Dendritic cell treated with granulocyte-macrophage colony-stimulating factor and Interleukin-4, amounts not matched to agents 40 ng/mL and 50 ng/mL, for 4 days (primary cell): ENCODE results near the gene TKTL1.
"Not testable (repeated sequence)": the region's sequence is repeated elsewhere in the genome, so short reads cannot be mapped to it uniquely, and the experiment has no call there.

Source experiments
- H3K27ac Mint-ChIP-seq: one replicate; pipeline ENCODE4 v1.8.0; 2022; ENCODE audit warnings: mild to moderate bottlenecking, mixed read lengths
- H3K27me3 Mint-ChIP-seq: one replicate; pipeline ENCODE4 v1.8.0; 2022; ENCODE audit warnings: mild to moderate bottlenecking, mixed read lengths
- H3K36me3 Mint-ChIP-seq: one replicate; pipeline ENCODE4 v1.8.0; 2022; ENCODE audit warnings: low read depth, mixed read lengths
- H3K4me1 Mint-ChIP-seq: one replicate; pipeline ENCODE4 v1.8.0; 2022; ENCODE audit warnings: low read depth, mixed read lengths
- H3K4me3 Mint-ChIP-seq: one replicate; pipeline ENCODE4 v1.8.0; 2022; ENCODE audit warnings: mild to moderate bottlenecking, moderate library complexity, mixed read lengths
- H3K9me3 Mint-ChIP-seq: one replicate; pipeline ENCODE4 v1.8.0; 2022; ENCODE audit warnings: mixed read lengths
- intact Hi-C: fragments of 100-400 bp; cut with micrococcal nuclease; formaldehyde crosslinking; loops from one replicate; pipeline ENCODE4 v1.15.0; 2022

The TKTL1 gene

GRCh38 chrX:154295664-154296310 is at the start of gene TKTL1:
TSS of gene TKTL1 (plus strand) at chrX:154295795. CDS start at chrX:154295860, 65 bp downstream.
- H3K27ac Mint-ChIP-seq, result no peak within 1 kb of the TSS

GRCh38 chrX:154247377-154248045 is 48.1 kb upstream of the TKTL1 start:
- H3K4me1 Mint-ChIP-seq, H3K27ac Mint-ChIP-seq, H3K36me3 Mint-ChIP-seq, intact Hi-C loops, H3K9me3 Mint-ChIP-seq, H3K27me3 Mint-ChIP-seq: not testable (repeated sequence)
- H3K4me3 Mint-ChIP-seq, result peak overlapping the region; percentile 17

More at GRCh38 chrX:154295664-154296310, at the start of gene TKTL1:
- Mint-ChIP-seq H3K9me3 (no peaks in the 10 kb centered on the region), H3K4me1 (no peaks in the 10 kb centered on the region), H3K36me3 (no peaks in the 10 kb centered on the region), H3K4me3 (no peak within 1 kb of the TSS), H3K27me3 (no peaks in the 10 kb centered on the region)
- intact Hi-C loops, result no loop called here

- H3K9me3 Mint-ChIP-seq, H3K4me1 Mint-ChIP-seq, H3K27me3 Mint-ChIP-seq, H3K36me3 Mint-ChIP-seq, H3K4me3 Mint-ChIP-seq, H3K27ac Mint-ChIP-seq, intact Hi-C loops: not testable (repeated sequence)
Observed at GRCh38 chrX:154248076-154248475, 47.5 kb upstream of the TKTL1 start.

GRCh38 chrX:154257282-154257681 is 38.3 kb upstream of the TKTL1 start, which contains the start of gene OPN1MW3:
TSS of gene OPN1MW3 (plus strand) at chrX:154257582. CDS start at chrX:154257620, 38 bp downstream.
- intact Hi-C loops, H3K4me1 Mint-ChIP-seq, H3K27ac Mint-ChIP-seq, H3K4me3 Mint-ChIP-seq, H3K9me3 Mint-ChIP-seq, H3K36me3 Mint-ChIP-seq, H3K27me3 Mint-ChIP-seq: not testable (repeated sequence)

- H3K27me3 Mint-ChIP-seq, H3K9me3 Mint-ChIP-seq, H3K4me3 Mint-ChIP-seq, H3K4me1 Mint-ChIP-seq, H3K27ac Mint-ChIP-seq, intact Hi-C loops, H3K36me3 Mint-ChIP-seq: not testable (repeated sequence)
Observed at GRCh38 chrX:154258711-154259110, 36.9 kb upstream of the TKTL1 start.

- H3K27me3 Mint-ChIP-seq, H3K9me3 Mint-ChIP-seq, H3K27ac Mint-ChIP-seq, H3K4me3 Mint-ChIP-seq, H3K4me1 Mint-ChIP-seq, intact Hi-C loops, H3K36me3 Mint-ChIP-seq: not testable (repeated sequence)
Observed at GRCh38 chrX:154263072-154263471, 32.5 kb upstream of the TKTL1 start.

GRCh38 chrX:154269245-154269644 is 26.4 kb upstream of the TKTL1 start:
- intact Hi-C loops, H3K36me3 Mint-ChIP-seq, H3K9me3 Mint-ChIP-seq: not testable (repeated sequence)

GRCh38 chrX:154284489-154285338 is 10.9 kb upstream of the TKTL1 start:
- H3K27me3 Mint-ChIP-seq, H3K9me3 Mint-ChIP-seq, H3K27ac Mint-ChIP-seq, intact Hi-C loops, H3K4me3 Mint-ChIP-seq, H3K36me3 Mint-ChIP-seq, H3K4me1 Mint-ChIP-seq: not testable (repeated sequence)

More at GRCh38 chrX:154269245-154269644, 26.4 kb upstream of the TKTL1 start:
- not testable (repeated sequence) for H3K4me1 Mint-ChIP-seq, H3K4me3 Mint-ChIP-seq, H3K27ac Mint-ChIP-seq, H3K27me3 Mint-ChIP-seq

- H3K4me3 Mint-ChIP-seq, H3K4me1 Mint-ChIP-seq, H3K9me3 Mint-ChIP-seq, H3K27me3 Mint-ChIP-seq, H3K27ac Mint-ChIP-seq, H3K36me3 Mint-ChIP-seq, intact Hi-C loops: not testable (repeated sequence)
Observed at GRCh38 chrX:154286406-154286805, 9.2 kb upstream of the TKTL1 start.

- H3K27ac Mint-ChIP-seq, result no peak within 1 kb of the TSS
- no peak within 1 kb of the TSS for H3K4me3 Mint-ChIP-seq
- H3K4me1 Mint-ChIP-seq, result no peaks in the 10 kb centered on the region
- H3K27me3 Mint-ChIP-seq, result no peaks in the 10 kb centered on the region
- intact Hi-C loops, result no loop called here
- no peaks in the 10 kb centered on the region for H3K9me3 Mint-ChIP-seq
- H3K36me3 Mint-ChIP-seq, result no peaks in the 10 kb centered on the region
Observed at GRCh38 chrX:154294791-154295574, 612 bp upstream of the TKTL1 start, which contains the start of gene TEX28. TSS of gene TEX28 (minus strand) at chrX:154295124. CDS start at chrX:154292117, 3,007 bp downstream.

- H3K4me3 Mint-ChIP-seq, result no peak overlapping the region
- H3K9me3 Mint-ChIP-seq, result no peaks in the 10 kb centered on the region
- H3K27ac Mint-ChIP-seq, result no peak overlapping the region
- no peaks in the 10 kb centered on the region for H3K27me3 Mint-ChIP-seq
- H3K36me3 Mint-ChIP-seq, result no peaks in the 10 kb centered on the region
- H3K4me1 Mint-ChIP-seq, result no peaks in the 10 kb centered on the region
- intact Hi-C loops, result no loop called here
Observed at GRCh38 chrX:154296731-154297130, 1.1 kb downstream of the TKTL1 start.

GRCh38 chrX:154298312-154298711 is 2.7 kb downstream of the TKTL1 start:
- Mint-ChIP-seq H3K9me3 (no peaks in the 10 kb centered on the region), H3K27me3 (no peaks in the 10 kb centered on the region), H3K4me1 (peaks cover under 1% of the 10 kb centered on the region), H3K27ac (no peak overlapping the region), H3K36me3 (no peaks in the 10 kb centered on the region), H3K4me3 (no peak overlapping the region)
- intact Hi-C loops, result no loop called here

GRCh38 chrX:154300816-154301215 is 5.2 kb downstream of the TKTL1 start:
- Mint-ChIP-seq H3K27ac (no peak overlapping the region), H3K27me3 (no peaks in the 10 kb centered on the region), H3K4me3 (no peak overlapping the region), H3K36me3 (no peaks in the 10 kb centered on the region), H3K4me1 (peaks cover 17% of the 10 kb centered on the region), H3K9me3 (no peaks in the 10 kb centered on the region)
- intact Hi-C loops, result no loop called here
